Upper lobe of right lung (tissue), 1 donor: Measurements from ENCODE around the gene ANKS1B. TPM values are rescaled to one million over a fixed set of nuclear protein-coding genes. Genes with fewer than 3 reads are reported as not detected.

Source experiments
- ATAC-seq: fragments of 200-7000 bp; cut with Tn5 transposase; one replicate; pipeline ENCODE4 v1.9.1; 2020; ENCODE audit warnings: mild to moderate bottlenecking, moderate library complexity
- DNase-seq: peaks from one replicate; pipeline ENCODE4 v3.0.0-alpha.2; 2020
- H3K27ac ChIP-seq: fragments of 200-600 bp; one replicate; pipeline ENCODE4 v1.8.0; 2022
- H3K27me3 ChIP-seq: fragments of 200-600 bp; one replicate; pipeline ENCODE4 v1.8.0; 2022; ENCODE audit warnings: mild to moderate bottlenecking
- H3K36me3 ChIP-seq: fragments of 200-600 bp; one replicate; pipeline ENCODE4 v1.8.0; 2022
- H3K4me1 ChIP-seq: fragments of 200-600 bp; one replicate; pipeline ENCODE4 v1.8.0; 2022
- H3K4me3 ChIP-seq: fragments of 200-600 bp; one replicate; pipeline ENCODE4 v1.8.0; 2022; ENCODE audit warnings: mild to moderate bottlenecking
- H3K9me3 ChIP-seq: fragments of 200-600 bp; one replicate; pipeline ENCODE4 v1.8.0; 2022
- intact Hi-C: fragments of 100-400 bp; cut with DNase I; formaldehyde crosslinking; loops from one replicate; pipeline ENCODE4 v1.11.0; 2022
- total RNA-seq: library from RNA; stranded (reverse); fragmentation: NEBNext Ultra II Directional; extraction: Animal tissue kit (Norgen Biotek cat#: 25700); gene quantifications from one replicate; pipeline ENCODE4 v1.2.1, GENCODE V29; 2021
- TF ChIP-seq, protein P1 (sequence below): fragments of 200-600 bp; IDR thresholded peaks from one replicate; pipeline ENCODE4 v1.8.0; 2022; ENCODE audit warnings: antibody characterized with exemption
- donor health status: DM: no; HTN: yes; CAD: no; lungs with severe emphysema.

ANKS1B gene
- total RNA-seq, 1 donor from 2014 or later, result 5.3 TPM

DNA sequence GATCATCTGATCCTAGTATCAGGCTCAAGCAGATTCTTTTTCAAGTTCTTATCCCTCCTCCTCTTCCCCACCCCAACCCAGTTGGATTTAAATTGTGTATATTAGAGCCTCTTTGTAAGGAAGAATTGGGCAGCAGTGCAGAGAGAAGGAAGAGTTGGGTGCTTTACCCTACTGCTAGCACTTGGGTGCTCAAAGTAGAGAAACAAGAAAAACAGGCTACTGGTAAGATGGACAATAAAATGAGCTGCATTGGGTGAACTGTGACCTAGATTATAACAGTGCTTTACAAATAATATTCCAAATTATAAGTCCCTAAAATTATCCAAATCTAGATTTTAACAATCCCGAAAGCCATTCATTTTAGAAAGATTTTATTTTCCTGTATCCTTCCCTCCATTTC, 700.6 kb downstream of the ANKS1B start:
- Histone ChIP-seq H3K4me1 (no peaks in the 10 kb centered on the region), H3K9me3 (no peaks in the 10 kb centered on the region), H3K4me3 (no peak overlapping the region), H3K36me3 (no peaks in the 10 kb centered on the region), H3K27ac (no peak overlapping the region), H3K27me3 (no peaks in the 10 kb centered on the region)
- intact Hi-C loops, result no loop called here
- TF ChIP-seq, protein P1, sequence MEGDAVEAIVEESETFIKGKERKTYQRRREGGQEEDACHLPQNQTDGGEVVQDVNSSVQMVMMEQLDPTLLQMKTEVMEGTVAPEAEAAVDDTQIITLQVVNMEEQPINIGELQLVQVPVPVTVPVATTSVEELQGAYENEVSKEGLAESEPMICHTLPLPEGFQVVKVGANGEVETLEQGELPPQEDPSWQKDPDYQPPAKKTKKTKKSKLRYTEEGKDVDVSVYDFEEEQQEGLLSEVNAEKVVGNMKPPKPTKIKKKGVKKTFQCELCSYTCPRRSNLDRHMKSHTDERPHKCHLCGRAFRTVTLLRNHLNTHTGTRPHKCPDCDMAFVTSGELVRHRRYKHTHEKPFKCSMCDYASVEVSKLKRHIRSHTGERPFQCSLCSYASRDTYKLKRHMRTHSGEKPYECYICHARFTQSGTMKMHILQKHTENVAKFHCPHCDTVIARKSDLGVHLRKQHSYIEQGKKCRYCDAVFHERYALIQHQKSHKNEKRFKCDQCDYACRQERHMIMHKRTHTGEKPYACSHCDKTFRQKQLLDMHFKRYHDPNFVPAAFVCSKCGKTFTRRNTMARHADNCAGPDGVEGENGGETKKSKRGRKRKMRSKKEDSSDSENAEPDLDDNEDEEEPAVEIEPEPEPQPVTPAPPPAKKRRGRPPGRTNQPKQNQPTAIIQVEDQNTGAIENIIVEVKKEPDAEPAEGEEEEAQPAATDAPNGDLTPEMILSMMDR, result no peak
- DNase-seq (no peak), ATAC-seq (no peak)

DNA sequence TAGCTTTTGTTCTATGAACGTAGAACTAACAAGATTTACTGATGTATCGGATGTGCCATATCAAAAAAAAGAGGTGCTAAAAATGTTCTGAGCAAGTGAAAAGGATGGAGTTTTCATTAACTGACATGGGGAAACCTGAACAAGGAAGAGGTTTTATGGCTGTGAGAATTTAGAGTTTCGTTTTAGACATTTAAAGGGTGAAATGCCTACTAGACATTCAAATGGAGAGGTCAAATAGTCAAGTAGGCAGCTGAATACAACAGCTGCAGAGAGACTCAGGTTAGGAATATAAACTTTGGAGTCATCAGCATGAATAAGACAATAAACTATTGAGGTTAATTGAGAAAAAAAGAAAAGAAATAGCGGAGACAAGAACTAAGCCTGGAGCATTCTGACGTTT, 702.1 kb downstream of the ANKS1B start:
- no peak for DNase-seq
- no peaks in the 10 kb centered on the region for H3K36me3 ChIP-seq
- TF ChIP-seq, protein P1, result no peak
- no peaks in the 10 kb centered on the region for H3K27me3 ChIP-seq
- no peak overlapping the region for H3K4me3 ChIP-seq
- H3K9me3 ChIP-seq, result no peaks in the 10 kb centered on the region
- no peaks in the 10 kb centered on the region for H3K4me1 ChIP-seq
- intact Hi-C loops, result no loop called here
- no peak overlapping the region for H3K27ac ChIP-seq
- no peak for ATAC-seq

DNA sequence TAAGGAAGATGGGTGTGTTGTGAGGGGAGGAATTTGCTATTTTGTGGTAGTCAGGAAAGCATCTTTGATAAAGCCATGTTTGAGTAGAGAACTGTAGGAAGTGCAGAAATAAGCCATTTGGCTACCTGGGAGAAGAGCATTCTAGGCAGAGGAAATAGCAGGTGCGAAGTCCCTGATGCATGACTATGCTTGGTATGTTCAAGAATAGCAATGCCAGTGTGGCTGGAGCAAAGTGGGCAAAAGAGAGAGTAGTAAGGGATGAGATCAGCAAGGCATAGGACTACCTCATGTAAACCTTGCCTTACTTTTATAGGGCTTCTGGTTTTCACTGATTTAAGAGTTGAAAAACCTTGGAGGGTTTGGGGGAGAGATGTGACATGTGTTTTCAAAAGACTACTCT, 702.6 kb downstream of the ANKS1B start:
- DNase-seq (no peak), ATAC-seq (no peak)
- Histone ChIP-seq H3K4me3 (no peak overlapping the region), H3K27me3 (no peaks in the 10 kb centered on the region), H3K36me3 (no peaks in the 10 kb centered on the region), H3K27ac (no peak overlapping the region), H3K4me1 (no peaks in the 10 kb centered on the region), H3K9me3 (no peaks in the 10 kb centered on the region)
- intact Hi-C loops, result no loop called here
- TF ChIP-seq, protein P1, result no peak

DNA sequence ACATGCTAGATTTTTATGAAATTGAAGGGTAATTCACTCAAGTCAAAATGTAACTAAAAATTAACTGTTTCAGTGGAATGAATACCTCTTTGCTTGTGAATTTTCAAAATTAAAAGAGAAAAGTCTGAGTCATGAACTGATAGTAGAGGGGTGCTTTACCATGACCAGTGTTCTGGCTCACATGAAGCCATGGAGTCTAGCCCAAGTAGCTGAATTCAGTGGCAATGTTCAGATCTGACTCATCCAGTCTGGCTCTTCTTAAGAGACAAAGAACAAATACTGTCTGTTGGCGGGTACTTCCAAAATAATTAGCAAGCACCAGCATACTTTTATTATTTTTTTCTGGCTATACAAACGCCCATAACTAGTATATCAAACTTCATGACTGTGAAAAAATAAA, 703.5 kb downstream of the ANKS1B start:
- ATAC-seq (no peak), DNase-seq (no peak)
- no peaks in the 10 kb centered on the region for H3K4me1 ChIP-seq
- H3K9me3 ChIP-seq, result no peaks in the 10 kb centered on the region
- H3K4me3 ChIP-seq, result no peak overlapping the region
- H3K27ac ChIP-seq, result no peak overlapping the region
- H3K27me3 ChIP-seq, result no peaks in the 10 kb centered on the region
- TF ChIP-seq, protein P1, result no peak
- H3K36me3 ChIP-seq, result no peaks in the 10 kb centered on the region
- intact Hi-C loops, result no loop called here

DNA sequence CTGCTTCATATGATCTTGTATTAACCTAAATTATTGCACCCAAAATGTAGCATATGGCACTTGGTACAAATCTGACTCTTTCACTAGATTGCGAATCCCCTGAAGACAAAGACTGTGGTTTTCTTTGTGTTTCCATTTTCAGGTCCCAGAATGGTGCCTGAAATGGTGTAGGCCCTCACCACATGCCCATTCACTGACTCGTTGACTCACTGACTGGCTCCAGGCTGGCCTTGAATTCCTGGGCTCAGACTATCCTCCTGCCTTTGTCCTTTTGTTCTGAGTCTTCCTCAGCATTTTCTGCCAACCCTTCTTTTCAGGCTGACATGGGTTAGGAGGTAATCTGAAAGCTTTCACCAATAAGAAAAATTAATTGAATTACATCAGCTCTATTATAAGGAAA, 705.8 kb downstream of the ANKS1B start:
- Histone ChIP-seq H3K36me3 (no peaks in the 10 kb centered on the region), H3K4me1 (no peaks in the 10 kb centered on the region), H3K4me3 (no peak overlapping the region), H3K27me3 (no peaks in the 10 kb centered on the region), H3K27ac (no peak overlapping the region), H3K9me3 (no peaks in the 10 kb centered on the region)
- intact Hi-C loops, result no loop called here
- no peak for ATAC-seq
- TF ChIP-seq, protein P1, result no peak
- DNase-seq, result no peak
